ENCODE results near the gene HS6ST2.

Gene HS6ST2

DNA sequence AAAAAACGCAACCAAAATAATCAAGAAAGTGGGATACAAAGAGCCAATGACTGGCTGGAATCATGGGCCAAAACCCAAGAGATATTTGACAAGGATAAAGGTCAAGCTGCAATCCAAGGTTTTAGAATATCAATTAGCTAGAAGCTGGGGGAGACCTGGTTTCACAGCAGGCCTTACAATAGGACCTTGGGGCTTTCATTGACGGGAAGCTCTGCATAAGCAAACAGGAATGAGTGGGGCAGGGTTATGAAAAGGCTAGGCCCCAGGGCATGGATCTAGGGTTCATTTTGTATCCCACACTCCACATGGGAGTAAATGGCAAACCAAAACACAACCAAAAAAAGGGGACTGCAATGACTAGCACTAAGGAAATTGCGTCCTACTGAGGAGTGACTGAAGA lies 215.3 kb downstream of the HS6ST2 start:
- no peak for TF ChIP-seq CTCF (conservative IDR thresholded peaks at IDR 0.05; ENCODE audit: control insufficient read depth, insufficient read depth, low read depth, low read length)
- no peak for DNase-seq (ENCODE audit: low read depth)

DNA sequence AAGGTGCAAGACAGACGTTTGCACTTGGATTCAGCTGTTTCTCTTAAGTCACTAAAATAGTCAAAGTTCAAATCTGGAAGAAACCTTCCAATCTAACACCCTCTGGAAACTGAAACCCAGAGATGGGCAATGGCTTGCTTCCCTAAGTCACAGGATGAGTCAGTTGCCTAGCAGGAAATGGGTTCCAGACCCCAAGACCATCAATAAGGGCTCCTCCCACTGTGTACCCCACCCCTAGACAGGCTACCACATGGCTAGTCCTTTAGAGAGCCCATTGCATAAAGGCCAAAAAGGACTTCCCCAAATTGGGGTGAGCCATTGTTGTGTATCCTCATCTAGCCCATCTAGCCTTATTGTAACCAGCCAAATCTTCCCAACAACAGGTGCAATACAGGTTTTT lies 216.2 kb downstream of the HS6ST2 start:
- TF ChIP-seq CTCF (conservative IDR thresholded peaks at IDR 0.05; ENCODE audit: control insufficient read depth, insufficient read depth, low read depth, low read length) = no peak
- H3K4me3 ChIP-seq (ENCODE audit: control insufficient read depth, low read depth, low read length) = no peak overlapping the region
- no peak for DNase-seq (ENCODE audit: low read depth)

More for the DNA sequence above, 215.3 kb downstream of the HS6ST2 start:
- H3K4me3 ChIP-seq (ENCODE audit: control insufficient read depth, low read depth, low read length) = no peak overlapping the region

- TF ChIP-seq CTCF (conservative IDR thresholded peaks at IDR 0.05; ENCODE audit: control insufficient read depth, insufficient read depth, low read depth, low read length) = no peak
- DNase-seq (ENCODE audit: low read depth) = peak; percentile 12
- no peak overlapping the region for H3K4me3 ChIP-seq (ENCODE audit: control insufficient read depth, low read depth, low read length)
Measured at GRCh38 chrX:132741689-132742088, 216.7 kb downstream of the HS6ST2 start.

DNA sequence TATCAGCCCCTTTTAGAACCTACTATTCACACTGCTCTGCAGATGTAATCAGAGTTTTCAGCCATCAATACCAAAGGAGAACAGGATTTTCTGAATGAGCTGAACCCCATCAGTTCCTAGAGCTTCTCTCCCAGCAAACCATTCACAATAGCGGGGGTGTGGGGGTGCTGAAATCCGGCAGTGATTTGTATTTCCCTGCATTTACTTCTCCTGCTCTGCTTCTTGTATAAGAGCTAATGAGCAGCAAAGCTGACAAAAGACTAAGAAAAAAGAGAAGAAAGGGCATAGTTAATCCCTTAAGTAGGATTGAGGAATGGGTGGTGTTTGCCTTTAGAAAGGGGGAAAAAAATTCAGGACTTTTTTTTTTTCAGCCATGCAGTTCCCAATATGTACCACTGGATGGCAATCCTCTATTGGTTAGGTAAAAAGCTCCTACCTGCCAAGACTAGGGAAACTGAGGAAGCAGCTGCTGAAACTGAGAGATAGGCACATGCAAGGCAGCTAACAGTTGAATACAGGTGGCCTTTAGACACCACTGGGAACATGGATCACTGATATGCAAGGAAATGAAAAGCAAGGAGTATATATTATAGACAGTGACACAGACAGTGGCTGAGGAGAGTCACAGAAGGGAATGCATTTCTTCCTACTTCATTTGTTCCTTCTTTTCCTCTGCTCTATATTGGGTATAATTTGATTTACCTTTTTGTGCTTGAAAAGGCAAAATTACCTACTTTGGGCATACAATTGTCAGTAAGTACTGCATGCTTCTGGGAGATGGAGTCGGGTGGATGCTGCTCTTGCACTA lies 217.9 kb downstream of the HS6ST2 start:
- TF ChIP-seq CTCF (conservative IDR thresholded peaks at IDR 0.05; ENCODE audit: control insufficient read depth, insufficient read depth, low read depth, low read length) = peak; percentile 73
- DNase-seq (ENCODE audit: low read depth) = peak; percentile 0
- no peak overlapping the region for H3K4me3 ChIP-seq (ENCODE audit: control insufficient read depth, low read depth, low read length)

- no peak overlapping the region for H3K4me3 ChIP-seq (ENCODE audit: control insufficient read depth, low read depth, low read length)
- no peak for DNase-seq (ENCODE audit: low read depth)
- TF ChIP-seq CTCF (conservative IDR thresholded peaks at IDR 0.05; ENCODE audit: control insufficient read depth, insufficient read depth, low read depth, low read length) = no peak
Measured at GRCh38 chrX:132738951-132739350, 219.5 kb downstream of the HS6ST2 start.

- DNase-seq (ENCODE audit: low read depth) = peak; percentile 3
- no peak overlapping the region for H3K4me3 ChIP-seq (ENCODE audit: control insufficient read depth, low read depth, low read length)
- no peak for TF ChIP-seq CTCF (conservative IDR thresholded peaks at IDR 0.05; ENCODE audit: control insufficient read depth, insufficient read depth, low read depth, low read length)
Measured at GRCh38 chrX:132737743-132738142, 220.7 kb downstream of the HS6ST2 start.

Data from fibroblast of mammary gland (primary cell).